HG02943 (cell line): ENCODE results near the gene TSEN54.

Experiments
- ATAC-seq: cut with Tn5 transposase; IDR thresholded peaks from one replicate; pipeline ENCODE4 v1.9.1; 2021; ENCODE audit warnings: mild to moderate bottlenecking, low read depth, moderate library complexity; ENCODE audit not compliant: unreplicated experiment

Gene TSEN54

GRCh38 chr17:75558666-75559530 is 42.6 kb downstream of the TSEN54 start:
- no peak for ATAC-seq

DNA sequence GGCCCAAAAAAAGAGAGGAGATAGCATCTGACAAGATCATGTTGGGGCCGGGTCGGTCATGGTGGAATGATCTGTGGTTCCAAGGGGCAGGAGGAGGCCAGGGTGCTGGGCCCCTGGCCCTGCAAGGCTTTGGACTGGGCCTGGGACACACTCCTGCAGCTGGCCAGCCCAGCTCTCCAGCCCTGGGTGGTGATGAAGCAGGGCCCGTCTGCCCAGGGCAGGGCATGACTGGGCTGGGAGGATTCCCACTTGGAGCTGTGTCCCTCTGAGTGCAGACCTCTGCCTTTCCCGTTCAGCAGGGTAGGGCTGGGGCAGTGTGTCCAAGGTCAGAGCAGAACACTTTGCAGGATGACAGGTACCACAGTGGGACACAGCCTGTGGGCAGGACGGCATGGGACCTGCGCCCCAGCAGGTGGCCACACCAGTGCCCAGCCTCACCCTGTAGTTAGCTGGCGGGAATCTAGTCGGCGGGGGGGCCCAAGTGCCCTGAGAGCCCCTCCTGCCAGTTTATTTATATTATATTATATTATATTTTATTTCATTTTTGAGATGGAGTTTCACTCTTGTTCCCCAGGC is 43.7 kb downstream of the TSEN54 start:
- no peak for ATAC-seq

DNA sequence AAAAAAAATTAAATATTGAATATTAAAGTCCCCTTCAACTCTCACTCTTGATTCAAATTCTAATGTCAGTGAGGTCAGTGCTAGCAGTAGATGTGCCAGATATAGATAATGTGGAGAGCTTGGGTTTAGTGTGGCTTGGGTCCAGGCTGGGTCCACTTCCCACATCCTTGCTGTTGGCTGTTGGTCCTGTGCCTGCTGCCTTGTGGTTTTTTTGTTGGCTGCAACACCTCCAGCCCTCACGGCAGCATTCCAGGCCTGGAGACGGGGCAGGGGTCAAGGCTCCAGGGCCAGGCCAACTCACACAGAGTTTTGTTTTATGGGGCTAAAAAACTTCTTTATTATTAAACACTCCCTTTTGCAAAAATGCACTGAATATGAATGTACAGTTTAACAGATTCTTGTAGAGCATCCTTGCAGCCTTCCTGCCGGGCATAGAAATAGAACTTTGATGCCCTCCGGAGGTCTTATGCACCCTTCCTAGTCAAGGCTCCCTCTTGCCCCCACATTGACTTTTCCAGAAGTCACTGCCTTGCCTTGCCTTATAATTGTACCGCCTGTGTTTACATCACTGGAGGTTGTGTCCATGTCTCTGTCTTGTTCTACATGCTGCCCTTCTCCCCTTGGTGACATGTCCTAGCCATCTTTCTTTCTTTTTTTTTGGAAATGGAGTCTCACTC is 45.7 kb downstream of the TSEN54 start:
- ATAC-seq = no peak

DNA sequence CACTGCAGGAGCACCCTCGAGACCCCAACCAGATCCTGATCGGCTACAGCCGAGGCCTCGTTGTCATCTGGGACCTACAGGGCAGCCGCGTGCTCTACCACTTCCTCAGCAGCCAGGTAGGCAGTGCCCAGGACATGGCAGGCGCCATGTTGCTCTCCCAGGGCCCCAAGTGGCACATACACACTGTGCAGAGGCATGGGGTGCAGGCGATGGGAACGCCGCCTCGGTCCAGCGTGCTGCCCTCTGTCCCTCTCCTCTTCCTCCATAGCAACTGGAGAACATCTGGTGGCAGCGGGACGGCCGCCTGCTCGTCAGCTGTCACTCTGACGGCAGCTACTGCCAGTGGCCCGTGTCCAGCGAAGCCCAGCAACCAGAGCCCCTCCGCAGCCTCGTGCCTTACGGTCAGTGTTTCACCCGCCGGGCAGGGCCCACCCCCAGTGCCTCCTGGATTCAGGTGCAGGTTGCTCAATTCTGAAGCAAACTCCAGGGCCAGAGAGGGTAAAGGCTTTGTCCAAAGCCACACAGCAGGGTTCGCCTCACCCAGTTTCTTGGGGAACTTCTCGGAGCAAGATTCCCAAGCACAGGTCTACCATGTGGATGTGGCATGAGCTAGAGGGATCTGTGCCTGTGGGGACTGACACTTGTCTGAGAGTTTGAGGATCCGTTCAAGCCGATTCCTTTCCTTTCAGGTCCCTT is 46.9 kb downstream of the TSEN54 start:
- ATAC-seq = no peak

- ATAC-seq = no peak
Observed at GRCh38 chr17:75564195-75564594, 47.9 kb downstream of the TSEN54 start.

- ATAC-seq = no peak
Observed at GRCh38 chr17:75565066-75565465, 48.7 kb downstream of the TSEN54 start.

DNA sequence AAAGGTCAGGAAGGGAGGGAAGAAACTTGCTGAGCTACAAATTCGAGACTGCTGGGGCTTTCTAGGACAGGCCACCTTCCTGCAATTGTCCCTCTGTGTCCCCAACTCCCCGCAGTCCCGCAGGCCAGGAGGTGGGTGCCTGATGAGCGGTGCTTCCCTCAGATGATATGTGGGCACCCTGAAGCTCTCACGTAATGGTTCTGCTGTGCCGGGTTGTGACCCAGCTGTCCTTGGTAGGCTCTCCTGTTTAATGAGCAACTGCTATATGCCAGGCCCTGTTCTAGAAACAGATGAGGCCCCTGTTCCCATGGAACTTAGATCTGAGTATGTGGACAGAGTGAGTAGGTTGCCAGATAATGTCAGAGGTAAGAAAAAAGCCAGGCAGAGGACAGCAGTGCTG is 49.3 kb downstream of the TSEN54 start:
- no peak for ATAC-seq

DNA sequence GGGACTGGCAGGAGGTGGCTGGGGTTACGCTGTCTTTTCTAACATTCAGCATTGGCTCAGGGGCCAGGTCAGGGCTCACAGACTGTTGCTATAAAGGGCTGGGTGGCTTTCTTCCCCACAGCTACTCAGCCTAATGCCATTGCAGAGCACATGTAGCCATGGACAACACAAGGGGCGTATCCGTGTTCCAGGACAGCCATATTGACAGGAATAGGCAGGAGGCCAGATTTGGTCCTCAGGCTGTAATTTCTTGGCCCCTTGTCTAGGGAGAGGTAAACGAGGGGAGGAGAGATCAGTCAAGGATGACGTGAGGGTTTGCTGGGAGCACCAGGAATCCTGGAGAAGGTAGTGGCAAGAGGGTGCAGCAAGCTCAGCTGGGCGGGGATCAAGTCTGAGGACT is 50.1 kb downstream of the TSEN54 start:
- no peak for ATAC-seq

- ATAC-seq = no peak
Observed at GRCh38 chr17:75566834-75567233, 50.5 kb downstream of the TSEN54 start.

DNA sequence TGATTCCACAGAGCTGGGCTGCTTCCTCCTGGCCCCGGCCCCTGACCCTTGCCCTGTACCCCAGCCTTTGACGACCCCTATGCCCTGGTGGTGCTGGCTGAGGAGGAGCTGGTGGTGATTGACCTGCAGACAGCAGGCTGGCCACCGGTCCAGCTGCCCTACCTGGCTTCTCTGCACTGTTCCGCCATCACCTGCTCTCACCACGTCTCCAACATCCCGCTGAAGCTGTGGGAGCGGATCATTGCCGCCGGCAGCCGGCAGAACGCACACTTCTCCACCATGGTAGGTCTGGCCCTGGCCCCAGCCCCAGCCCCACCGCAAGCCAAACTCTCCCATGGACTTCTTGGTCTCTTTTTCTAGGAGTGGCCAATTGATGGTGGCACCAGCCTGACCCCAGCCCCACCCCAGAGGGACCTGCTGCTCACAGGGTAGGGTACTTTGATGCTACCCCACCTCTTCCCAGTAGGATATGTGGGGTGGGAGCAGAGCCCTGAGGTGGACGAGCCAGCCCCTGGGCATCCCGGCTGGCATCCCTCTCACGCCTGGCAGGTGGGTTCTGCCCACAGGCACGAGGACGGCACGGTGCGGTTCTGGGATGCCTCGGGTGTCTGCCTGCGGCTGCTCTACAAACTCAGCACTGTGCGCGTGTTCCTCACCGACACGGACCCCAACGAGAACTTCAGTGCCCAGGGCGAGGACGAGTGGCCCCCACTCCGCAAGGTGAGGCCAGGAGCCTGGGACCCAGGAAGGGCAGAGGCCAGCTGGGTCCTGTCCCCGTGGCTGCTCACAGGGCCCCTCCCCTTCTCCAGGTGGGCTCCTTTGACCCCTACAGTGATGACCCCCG is 52.3 kb downstream of the TSEN54 start:
- ATAC-seq = no peak

- no peak for ATAC-seq
Observed at GRCh38 chr17:75570034-75570676, 53.8 kb downstream of the TSEN54 start.

GRCh38 chr17:75570772-75571171 is 54.4 kb downstream of the TSEN54 start:
- ATAC-seq = no peak

DNA sequence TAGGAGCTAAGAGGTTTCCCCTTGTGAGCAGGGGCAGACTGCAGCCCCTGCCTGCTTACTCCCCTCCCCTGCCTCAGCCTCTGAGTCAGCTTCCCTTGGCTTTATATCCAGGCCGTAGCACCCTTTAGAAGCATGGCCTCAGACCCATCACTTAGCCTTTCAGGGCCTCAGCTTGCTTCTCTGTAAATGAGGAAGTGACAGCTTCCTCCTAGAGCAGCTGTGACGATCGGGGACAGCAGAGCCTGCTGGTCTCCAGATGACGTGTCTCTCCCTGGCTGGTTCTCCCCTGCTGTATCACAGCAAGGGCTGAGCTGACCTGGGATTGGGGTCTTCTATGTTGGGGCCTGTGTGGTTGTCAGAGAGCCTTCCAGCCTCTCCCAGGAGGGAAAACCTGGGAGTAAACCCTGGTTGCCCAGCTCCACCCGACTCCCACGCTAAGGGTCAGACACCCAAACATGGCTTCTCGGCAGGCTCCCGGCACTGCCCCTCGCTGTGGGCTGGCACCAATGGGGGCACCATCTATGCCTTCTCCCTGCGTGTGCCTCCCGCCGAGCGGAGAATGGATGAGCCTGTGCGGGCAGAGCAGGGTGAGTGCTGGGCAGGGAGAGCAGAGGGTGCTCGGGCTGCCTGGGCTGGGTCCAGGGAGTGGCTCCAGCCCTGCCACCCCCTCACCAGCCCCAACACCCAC is 55.0 kb downstream of the TSEN54 start:
- no peak for ATAC-seq

DNA sequence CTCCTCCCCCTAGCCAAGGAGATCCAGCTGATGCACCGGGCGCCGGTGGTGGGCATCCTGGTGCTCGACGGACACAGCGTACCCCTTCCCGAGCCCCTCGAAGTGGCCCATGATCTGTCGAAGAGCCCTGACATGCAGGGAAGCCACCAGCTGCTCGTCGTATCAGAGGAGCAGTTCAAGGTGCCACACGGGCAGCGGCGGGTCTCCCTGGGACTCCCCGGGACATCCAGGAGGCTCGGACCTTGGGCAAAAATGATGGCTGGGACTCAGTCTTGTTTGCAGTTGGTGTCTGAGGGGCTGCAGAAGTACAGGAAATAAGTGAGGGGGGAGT is 55.5 kb downstream of the TSEN54 start:
- no peak for ATAC-seq

DNA sequence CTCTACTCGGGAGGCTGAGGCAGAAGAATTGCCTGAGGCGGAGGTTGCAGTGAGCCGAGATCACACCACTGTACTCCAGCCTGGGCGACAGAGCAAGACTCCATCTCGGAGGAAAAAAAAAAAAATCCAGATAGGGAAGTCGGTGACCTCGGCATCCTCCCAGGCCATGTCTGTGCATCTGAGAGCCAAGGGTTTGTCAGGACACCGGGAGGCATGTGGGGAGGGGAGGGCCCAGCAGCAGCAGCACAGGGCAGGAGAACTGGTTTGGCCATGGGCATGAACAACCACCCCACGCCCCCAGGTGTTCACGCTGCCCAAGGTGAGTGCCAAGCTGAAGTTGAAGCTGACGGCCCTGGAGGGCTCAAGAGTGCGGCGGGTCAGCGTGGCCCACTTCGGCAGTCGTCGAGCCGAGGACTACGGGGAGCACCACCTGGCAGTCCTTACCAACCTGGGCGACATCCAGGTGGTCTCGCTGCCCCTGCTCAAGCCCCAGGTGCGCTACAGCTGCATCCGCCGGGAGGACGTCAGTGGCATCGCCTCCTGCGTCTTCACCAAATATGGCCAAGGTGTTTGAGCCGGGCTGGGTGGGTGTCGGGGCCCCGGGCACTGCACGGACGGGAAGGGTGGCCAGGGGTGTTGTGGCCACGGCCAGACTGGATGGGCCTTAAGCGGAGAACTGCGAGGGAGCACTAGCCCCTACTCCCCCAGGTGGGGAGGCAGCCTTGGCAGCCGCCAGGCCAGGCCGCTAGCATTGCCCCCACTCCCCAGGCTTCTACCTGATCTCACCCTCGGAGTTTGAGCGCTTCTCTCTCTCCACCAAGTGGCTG is 56.6 kb downstream of the TSEN54 start:
- ATAC-seq = no peak

DNA sequence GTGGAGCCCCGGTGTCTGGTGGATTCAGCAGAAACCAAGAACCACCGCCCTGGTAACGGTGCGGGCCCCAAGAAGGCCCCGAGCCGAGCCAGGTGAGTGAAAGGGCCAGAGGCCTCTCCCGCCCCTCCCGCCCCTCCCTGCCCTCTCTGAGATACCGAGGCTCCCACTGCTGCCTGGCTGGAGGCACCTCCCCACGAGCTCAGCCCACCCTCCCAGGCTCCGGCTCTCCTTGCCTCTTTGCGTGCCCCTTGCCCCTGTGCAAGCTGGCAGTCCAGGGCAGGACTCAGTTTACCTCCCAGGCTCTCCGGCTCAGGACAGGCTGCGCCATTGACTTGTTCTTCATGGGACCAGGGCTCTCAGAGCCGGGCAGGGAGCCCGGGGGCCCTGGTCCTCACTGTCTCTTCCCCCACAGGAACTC is 57.2 kb downstream of the TSEN54 start:
- ATAC-seq = no peak

GRCh38 chr17:75573994-75574393 is 57.7 kb downstream of the TSEN54 start:
- no peak for ATAC-seq
